ENCODE measurements around the gene PRUNE1. TPM values are rescaled to one million over a fixed set of nuclear protein-coding genes. Genes with fewer than 3 reads are reported as not detected.

Gene PRUNE1
- total RNA-seq, 1 experiment from 2014 or later, result 24.5 TPM

GRCh38 chr1:150963321-150964163 is 44.7 kb upstream of the PRUNE1 start:
- no peak for TF ChIP-seq ZNF219 (CRISPR knock-in tag; IDR thresholded peaks at IDR 0.05; ENCODE audit: borderline replicate concordance)
- no peak for TF ChIP-seq ZNF138 (CRISPR knock-in tag; conservative IDR thresholded peaks at IDR 0.05)
- TF ChIP-seq SOX15 (CRISPR knock-in tag; IDR thresholded peaks at IDR 0.05), result no peak
- no peak for TF ChIP-seq TEAD1 (CRISPR knock-in tag; IDR thresholded peaks at IDR 0.05)
- no peak for TF ChIP-seq NR1H2 (CRISPR knock-in tag; IDR thresholded peaks at IDR 0.05)
- TF ChIP-seq KAT7 (CRISPR knock-in tag; IDR thresholded peaks at IDR 0.05; ENCODE audit: borderline replicate concordance), result no peak
- TF ChIP-seq ZBTB21 (CRISPR knock-in tag; IDR thresholded peaks at IDR 0.05; ENCODE audit: borderline replicate concordance), result no peak
- TF ChIP-seq ATF3 (CRISPR knock-in tag; conservative IDR thresholded peaks at IDR 0.05), result no peak
- TF ChIP-seq PRDM15 (CRISPR knock-in tag; IDR thresholded peaks at IDR 0.05), result no peak
- no peak for TF ChIP-seq NR3C1 (CRISPR knock-in tag; conservative IDR thresholded peaks at IDR 0.05; ENCODE audit: low read depth)
- no peak for TF ChIP-seq ETV6 (CRISPR knock-in tag; IDR thresholded peaks at IDR 0.05)
- no peak for TF ChIP-seq OVOL2 (CRISPR knock-in tag; IDR thresholded peaks at IDR 0.05; ENCODE audit: borderline replicate concordance)
- TF ChIP-seq AR (CRISPR knock-in tag; IDR thresholded peaks at IDR 0.05), result no peak
- CTCF ChIA-PET, result interaction anchor here (0.9 to 1.7 kb wide), 2 partner anchors 16 to 17 kb away, joined by 3 to 5 read pairs; no protein-coding TSS in a partner anchor
- Mint-ChIP-seq H3K27me3 (ENCODE audit: low read depth) (no peaks in the 10 kb centered on the region), H3K27ac (peak overlapping the region; percentile 33; the same call in 1 of the 2 replicates), H3K4me3 (no peak overlapping the region), H3K4me1 (no peaks in the 10 kb centered on the region), H3K9me3 (no peaks in the 10 kb centered on the region), H3K36me3 (peaks cover 89% of the 10 kb centered on the region)
- ATAC-seq (no peak), DNase-seq (ENCODE audit: low spot score) (no peak)
- POLR2A ChIA-PET, result no interaction called here

GRCh38 chr1:150964164-150964489 is 44.1 kb upstream of the PRUNE1 start:
- TF ChIP-seq NR1H2 (CRISPR knock-in tag; IDR thresholded peaks at IDR 0.05) (no peak), ZNF512 (CRISPR knock-in tag; IDR thresholded peaks at IDR 0.05; ENCODE audit: borderline replicate concordance) (no peak)
- no peaks in the 10 kb centered on the region for H3K9me3 Mint-ChIP-seq
- peaks cover 91% of the 10 kb centered on the region for H3K36me3 Mint-ChIP-seq
- H3K27ac Mint-ChIP-seq, result peak overlapping the region; percentile 33
- no peak for DNase-seq (ENCODE audit: low spot score)
- H3K4me3 Mint-ChIP-seq, result no peak overlapping the region
- H3K4me1 Mint-ChIP-seq, result peaks cover 2% of the 10 kb centered on the region; the same call in 1 of the 2 replicates
- CTCF ChIA-PET, result no interaction called here
- ATAC-seq, result no peak
- POLR2A ChIA-PET, result no interaction called here
- H3K27me3 Mint-ChIP-seq (ENCODE audit: low read depth), result no peaks in the 10 kb centered on the region
